LNCaP clone FGC (cell line): ENCODE measurements around the gene DCN.
"Not testable (repeated sequence)": the region's sequence is repeated elsewhere in the genome, so short reads cannot be mapped to it uniquely, and the experiment has no call there.

ENCODE experiments used
- DNase-seq: peaks from one replicate; pipeline ENCODE4 v3.0.0-alpha.2; 2011; ENCODE audit warnings: low read depth
- H3K4me3 ChIP-seq: 2 replicates; pipeline ENCODE4 v1.5.1; 2011; ENCODE audit warnings: mild to moderate bottlenecking, low read depth, low read length, control low read depth
- TF ChIP-seq, protein P1 (sequence below): IDR thresholded peaks from 2 replicates; pipeline ENCODE4 v1.5.1; 2012; ENCODE audit warnings: mild to moderate bottlenecking; ENCODE audit not compliant: control insufficient read depth, insufficient read depth; ENCODE audit errors: extremely low read depth

Gene DCN

DNA sequence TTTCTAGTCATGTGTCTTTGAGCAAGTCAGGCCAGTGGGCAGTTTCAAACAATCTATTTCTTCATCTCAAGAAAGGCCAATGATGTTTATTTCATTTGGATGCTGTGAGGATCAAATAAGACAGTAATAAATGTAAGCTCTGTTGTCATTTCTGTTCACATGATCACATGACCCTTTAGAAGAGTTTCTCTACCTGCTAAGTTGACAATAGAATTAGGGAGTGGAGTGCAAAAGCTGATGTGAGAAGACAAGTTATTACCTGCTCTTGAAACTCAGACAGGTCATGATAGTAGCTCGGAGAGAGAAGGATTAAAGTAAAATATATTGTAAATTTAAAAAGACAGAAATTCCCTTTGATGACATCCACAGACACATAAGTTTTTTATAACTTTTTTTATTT, 37.3 kb upstream of the DCN start:
- H3K4me3 ChIP-seq: no peak overlapping the region
- TF ChIP-seq, protein P1, sequence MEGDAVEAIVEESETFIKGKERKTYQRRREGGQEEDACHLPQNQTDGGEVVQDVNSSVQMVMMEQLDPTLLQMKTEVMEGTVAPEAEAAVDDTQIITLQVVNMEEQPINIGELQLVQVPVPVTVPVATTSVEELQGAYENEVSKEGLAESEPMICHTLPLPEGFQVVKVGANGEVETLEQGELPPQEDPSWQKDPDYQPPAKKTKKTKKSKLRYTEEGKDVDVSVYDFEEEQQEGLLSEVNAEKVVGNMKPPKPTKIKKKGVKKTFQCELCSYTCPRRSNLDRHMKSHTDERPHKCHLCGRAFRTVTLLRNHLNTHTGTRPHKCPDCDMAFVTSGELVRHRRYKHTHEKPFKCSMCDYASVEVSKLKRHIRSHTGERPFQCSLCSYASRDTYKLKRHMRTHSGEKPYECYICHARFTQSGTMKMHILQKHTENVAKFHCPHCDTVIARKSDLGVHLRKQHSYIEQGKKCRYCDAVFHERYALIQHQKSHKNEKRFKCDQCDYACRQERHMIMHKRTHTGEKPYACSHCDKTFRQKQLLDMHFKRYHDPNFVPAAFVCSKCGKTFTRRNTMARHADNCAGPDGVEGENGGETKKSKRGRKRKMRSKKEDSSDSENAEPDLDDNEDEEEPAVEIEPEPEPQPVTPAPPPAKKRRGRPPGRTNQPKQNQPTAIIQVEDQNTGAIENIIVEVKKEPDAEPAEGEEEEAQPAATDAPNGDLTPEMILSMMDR: no peak
- DNase-seq: no peak

DNA sequence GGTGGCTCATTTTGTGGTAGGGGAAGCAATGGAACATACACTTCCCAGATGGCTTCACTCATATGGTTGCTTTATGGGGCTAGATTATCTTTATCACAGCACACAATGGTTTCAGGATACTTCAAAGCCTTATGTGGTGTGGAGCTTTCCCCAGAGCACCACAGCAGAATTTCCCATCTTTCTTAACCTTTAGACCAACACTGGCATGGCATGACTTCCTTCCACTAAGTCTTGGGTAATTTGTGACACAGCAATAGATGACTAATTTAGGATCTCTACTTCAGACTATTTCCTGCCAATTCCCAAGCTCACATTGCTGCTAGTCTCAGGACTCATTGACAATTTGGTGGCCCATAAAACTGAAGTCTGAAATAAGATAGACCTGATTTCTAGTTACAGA, 36.9 kb upstream of the DCN start:
- H3K4me3 ChIP-seq: no peak overlapping the region
- TF ChIP-seq, protein P1: no peak
- no peak for DNase-seq

DNA sequence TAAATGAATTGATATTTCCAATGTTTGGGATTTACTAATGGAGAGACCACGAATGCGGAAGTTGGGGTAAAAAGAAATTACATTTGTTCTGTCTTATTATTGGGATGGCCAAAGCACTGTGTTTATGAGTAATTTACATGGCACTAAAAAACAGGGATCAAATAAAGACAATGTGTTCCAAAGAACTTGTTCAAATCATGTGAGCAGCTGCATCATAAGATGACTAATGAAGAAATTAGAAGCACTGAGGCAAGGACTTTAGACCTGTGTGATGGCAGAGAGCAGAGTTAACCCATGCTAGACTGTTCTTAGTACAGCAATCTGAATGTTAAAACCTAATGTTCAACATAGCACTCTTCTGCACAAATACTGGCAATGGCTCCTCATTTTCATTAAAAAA, 34.3 kb upstream of the DCN start:
- no peak for DNase-seq
- TF ChIP-seq, protein P1: no peak
- no peak overlapping the region for H3K4me3 ChIP-seq

DNA sequence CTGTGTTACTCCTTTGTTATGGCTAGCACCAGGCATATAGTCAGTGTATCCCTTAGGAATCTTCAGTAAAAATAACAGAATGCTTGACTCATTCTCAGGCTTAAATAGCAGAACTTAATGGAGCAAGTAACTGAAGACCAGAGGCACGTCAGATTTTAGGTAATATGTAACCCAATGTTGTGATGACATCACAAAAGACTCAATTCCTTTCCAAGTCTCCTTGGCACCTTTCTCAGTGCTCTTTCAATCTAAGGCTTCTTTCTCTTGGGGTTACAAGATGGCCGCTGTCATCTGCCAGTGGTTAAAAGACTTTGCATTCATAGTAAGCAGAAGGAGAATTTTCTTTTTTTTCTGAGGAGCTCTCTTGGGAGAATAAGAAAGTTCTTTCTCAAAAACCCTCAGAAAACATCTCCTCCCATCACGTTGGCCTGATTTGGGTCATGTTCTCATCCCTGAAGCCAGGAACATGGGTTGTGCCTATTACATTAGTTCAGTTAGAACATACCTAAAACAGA, 33.4 kb upstream of the DCN start:
- no peak overlapping the region for H3K4me3 ChIP-seq
- DNase-seq: no peak
- TF ChIP-seq, protein P1: no peak

GRCh38 chr12:91211866-91212265, 29.2 kb upstream of the DCN start:
- TF ChIP-seq, protein P1: no peak
- H3K4me3 ChIP-seq: no peak overlapping the region

GRCh38 chr12:91210618-91211017, 28.0 kb upstream of the DCN start:
- no peak for DNase-seq
- TF ChIP-seq, protein P1: no peak
- no peak overlapping the region for H3K4me3 ChIP-seq

More at GRCh38 chr12:91211866-91212265, 29.2 kb upstream of the DCN start:
- no peak for DNase-seq

DNA sequence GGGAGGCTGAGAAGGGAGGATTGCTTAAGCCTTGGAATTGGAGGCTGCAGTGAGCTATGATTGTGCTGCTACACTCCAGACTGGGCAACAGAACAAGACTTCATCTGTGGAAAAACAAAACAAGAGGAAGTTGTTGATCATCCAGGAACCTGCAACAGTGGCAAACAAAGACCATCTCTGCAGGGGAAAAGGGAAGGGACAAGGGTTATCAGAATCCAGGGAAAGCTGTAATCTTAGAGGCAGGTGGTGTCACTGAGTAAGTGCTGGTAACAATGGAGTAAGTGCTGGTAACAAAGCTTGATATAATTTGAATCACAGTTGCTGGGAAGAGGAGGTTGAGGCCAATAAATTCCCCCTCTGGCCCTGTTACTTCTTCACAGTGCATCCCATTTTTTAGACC, 27.5 kb upstream of the DCN start:
- TF ChIP-seq, protein P1: no peak
- no peak for DNase-seq
- no peak overlapping the region for H3K4me3 ChIP-seq

DNA sequence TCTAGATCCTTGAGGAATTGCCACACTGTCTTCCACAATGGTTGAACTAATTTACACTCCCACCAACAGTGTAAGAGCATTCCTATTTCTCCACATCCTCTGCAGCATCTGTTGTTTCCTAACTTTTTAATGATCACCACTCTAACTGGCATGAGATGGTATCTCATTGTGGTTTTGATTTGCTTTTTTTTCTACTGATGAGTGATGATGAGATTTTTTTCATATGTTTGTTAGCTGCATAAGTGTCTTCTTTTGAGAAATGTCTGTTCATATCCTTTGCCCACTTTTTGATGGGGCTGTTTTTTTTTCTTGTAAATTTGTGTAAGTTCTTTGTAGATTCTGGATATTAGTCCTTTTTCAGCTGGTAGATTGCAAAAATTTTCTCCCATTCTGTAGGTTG, 24.7 kb upstream of the DCN start:
- not testable (repeated sequence) for DNase-seq

More for the DNA sequence above, 24.7 kb upstream of the DCN start:
- not testable (repeated sequence) for H3K4me3 ChIP-seq
